ENCODE results near the gene PACSIN2.

DNA sequence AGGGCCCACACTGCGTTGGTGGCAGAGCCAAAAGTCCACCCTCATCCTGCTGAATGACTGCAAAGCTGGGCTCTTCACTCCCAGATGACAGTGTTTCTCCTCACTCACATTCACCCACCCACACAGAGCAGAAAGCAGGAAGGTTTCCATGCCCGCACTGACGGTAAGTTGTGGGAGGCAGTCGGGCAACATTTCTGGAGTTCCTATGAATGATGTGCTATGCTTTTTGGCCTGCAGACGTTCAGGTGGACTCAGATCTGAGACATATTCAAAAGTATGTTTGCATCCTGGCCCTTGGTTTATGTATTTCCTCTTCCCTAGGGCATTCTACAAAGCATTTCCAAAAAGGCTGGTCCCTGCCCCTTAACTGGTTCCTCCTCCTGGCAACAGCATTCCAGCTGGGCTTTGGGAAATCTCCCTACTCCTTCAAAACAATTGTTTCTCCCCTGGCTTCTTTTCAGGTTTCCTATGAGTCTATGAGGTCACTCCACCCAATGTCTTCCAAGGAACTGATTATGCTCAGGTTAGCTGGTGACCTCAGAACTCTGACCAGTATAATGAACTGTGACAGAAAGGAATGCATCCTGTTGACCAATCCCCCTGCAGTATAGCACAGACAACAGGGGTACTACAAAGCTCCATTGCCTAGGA, 36.4 kb downstream of the PACSIN2 start:
- TF ChIP-seq EZH2 (IDR thresholded peaks at IDR 0.05; ENCODE audit: insufficient read depth, poor library complexity, severe bottlenecking) (no peak), EZH2phosphoT487 (IDR thresholded peaks at IDR 0.05; ENCODE audit: insufficient read depth, low read depth) (no peak)

All from GM23248 (cell line).